Measurements from ENCODE around the gene CRACDL. TPM values are rescaled to one million over a fixed set of nuclear protein-coding genes. Genes with fewer than 3 reads are reported as not detected.

The CRACDL gene
- total and polyA plus RNA-seq, 2 of the 13 experiments (the other 11 are each of a cell fraction or from before 2014, with no cell fraction given) = 0.15 to 0.26 TPM

DNA sequence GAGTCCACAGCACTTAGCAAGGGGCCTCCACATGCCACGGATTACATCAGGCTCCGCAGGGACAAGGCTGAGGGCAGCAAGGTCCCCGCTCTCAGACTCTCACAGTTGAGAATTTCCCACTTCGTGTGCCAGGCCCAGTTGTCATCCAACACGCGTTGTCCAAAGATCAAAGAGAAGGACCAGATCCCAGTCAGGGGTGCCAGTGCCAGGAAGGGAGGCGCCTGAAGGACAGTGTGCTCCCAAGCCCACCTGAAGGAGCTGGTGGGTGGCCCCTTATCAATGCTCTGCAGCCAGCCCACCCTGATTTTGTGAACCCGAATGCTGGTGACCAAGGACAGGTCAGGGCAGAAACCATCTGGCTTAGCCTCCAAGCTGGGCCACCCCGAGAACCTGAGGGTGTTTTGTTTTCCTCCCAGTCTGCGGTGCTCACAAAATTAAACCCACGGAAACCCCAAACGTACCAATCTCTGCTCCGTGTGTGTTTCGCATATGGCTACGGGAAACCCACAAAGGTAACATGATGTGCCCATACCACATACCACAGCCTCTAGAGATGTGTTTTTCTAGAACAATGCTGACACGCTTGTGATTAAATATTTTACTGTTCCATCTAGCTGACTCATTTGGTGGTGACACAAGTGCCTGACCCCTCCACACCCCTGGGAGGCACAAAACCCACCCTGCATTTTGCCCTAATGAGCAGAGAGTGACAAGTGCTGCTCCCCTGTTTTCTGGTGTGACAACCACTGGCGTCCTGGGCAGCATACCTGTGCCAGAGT lies 24.5 kb downstream of the CRACDL start (continued):
- TF ChIP-seq RBAK (CRISPR knock-in tag; IDR thresholded peaks at IDR 0.05) = no peak
- no peak for TF ChIP-seq ZNF562 (CRISPR knock-in tag; IDR thresholded peaks at IDR 0.05; ENCODE audit: borderline replicate concordance)
- TF ChIP-seq, protein P1, sequence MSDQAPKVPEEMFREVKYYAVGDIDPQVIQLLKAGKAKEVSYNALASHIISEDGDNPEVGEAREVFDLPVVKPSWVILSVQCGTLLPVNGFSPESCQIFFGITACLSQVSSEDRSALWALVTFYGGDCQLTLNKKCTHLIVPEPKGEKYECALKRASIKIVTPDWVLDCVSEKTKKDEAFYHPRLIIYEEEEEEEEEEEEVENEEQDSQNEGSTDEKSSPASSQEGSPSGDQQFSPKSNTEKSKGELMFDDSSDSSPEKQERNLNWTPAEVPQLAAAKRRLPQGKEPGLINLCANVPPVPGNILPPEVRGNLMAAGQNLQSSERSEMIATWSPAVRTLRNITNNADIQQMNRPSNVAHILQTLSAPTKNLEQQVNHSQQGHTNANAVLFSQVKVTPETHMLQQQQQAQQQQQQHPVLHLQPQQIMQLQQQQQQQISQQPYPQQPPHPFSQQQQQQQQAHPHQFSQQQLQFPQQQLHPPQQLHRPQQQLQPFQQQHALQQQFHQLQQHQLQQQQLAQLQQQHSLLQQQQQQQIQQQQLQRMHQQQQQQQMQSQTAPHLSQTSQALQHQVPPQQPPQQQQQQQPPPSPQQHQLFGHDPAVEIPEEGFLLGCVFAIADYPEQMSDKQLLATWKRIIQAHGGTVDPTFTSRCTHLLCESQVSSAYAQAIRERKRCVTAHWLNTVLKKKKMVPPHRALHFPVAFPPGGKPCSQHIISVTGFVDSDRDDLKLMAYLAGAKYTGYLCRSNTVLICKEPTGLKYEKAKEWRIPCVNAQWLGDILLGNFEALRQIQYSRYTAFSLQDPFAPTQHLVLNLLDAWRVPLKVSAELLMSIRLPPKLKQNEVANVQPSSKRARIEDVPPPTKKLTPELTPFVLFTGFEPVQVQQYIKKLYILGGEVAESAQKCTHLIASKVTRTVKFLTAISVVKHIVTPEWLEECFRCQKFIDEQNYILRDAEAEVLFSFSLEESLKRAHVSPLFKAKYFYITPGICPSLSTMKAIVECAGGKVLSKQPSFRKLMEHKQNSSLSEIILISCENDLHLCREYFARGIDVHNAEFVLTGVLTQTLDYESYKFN (CRISPR knock-in tag; conservative IDR thresholded peaks at IDR 0.05) = peak; percentile 77

DNA sequence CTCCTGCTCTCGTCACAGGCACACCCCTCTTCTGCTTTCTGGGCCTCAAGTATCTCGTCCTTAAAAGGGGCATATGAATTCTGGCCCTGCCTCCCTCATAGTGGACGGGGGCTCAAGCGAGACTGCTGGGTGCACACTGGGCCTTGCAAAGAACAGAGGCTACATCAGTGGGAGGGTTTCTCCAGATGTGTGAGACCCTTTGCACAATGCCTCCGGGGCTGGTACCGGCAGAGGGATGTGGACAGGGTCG lies 25.0 kb downstream of the CRACDL start:
- intact Hi-C loops (cut with micrococcal nuclease; ENCODE audit: unreplicated experiment) (no loop called here), in situ Hi-C loops (cut with HindIII; ENCODE audit: extremely low pct_ligation_motif_present, low pct_unique_long_range_greater_than_20kb) (no loop called here)
- peak; percentile 78 for FAIRE-seq
- Histone ChIP-seq H2AFZ (ENCODE audit: low read length) (no peak overlapping the region), H3K27me3 (ENCODE audit: control insufficient read depth in 1 of 2, insufficient read depth in 2 of 2, low read length in 2 of 2) (peaks cover 4 to 55% of the 10 kb centered on the region in 2 experiments; a peak in 4 of 5 replicates), H3K4me1 (ENCODE audit: insufficient read depth, low read length) (peaks cover 46% of the 10 kb centered on the region), H3K4me2 (ENCODE audit: low read depth, low read length) (peak overlapping the region; percentile 54), H3K9ac (ENCODE audit: insufficient read depth, low read depth, low read length) (no peak overlapping the region), H4K20me1 (ENCODE audit: insufficient read depth, low read length) (no peaks in the 10 kb centered on the region), H3K9me3 (ENCODE audit: low read length) (no peaks in the 10 kb centered on the region), H3K4me3 (replicated peaks in 1 of 3; ENCODE audit: insufficient read depth in 1 of 3, low read depth in 2 of 3, low read length in 3 of 3) (peak overlapping the region in 1 of 3 experiments; percentile 39; a peak in 1 of 6 replicates), H3K27ac (ENCODE audit: extremely low read length, insufficient read depth, low read length) (no peak overlapping the region), H3K36me3 (replicated peaks in 1 of 2; ENCODE audit: control insufficient read depth in 1 of 2, insufficient read depth in 2 of 2, low read length in 2 of 2) (no peaks in the 10 kb centered on the region), H3K79me2 (ENCODE audit: insufficient read depth, low read length) (no peaks in the 10 kb centered on the region)
- no peak for DNase-seq (ENCODE audit: low spot score)
- BruUV-seq (replicated peaks) = no TSS peak
- 16% methylated on average over 7 of the region's 7 CpGs for WGBS (ENCODE audit: low lambda C conversion rate)
- ChIA-PET CTCF (ENCODE audit: low intra/inter-chr PET ratio, low total read pairs) (no interaction called here), POLR2A (no interaction called here)
- ATAC-seq = no peak
- TF ChIP-seq ZNF367 (CRISPR knock-in tag; IDR thresholded peaks at IDR 0.05; ENCODE audit: borderline replicate concordance) (no peak), ZNF224 (CRISPR knock-in tag; IDR thresholded peaks at IDR 0.05) (0 out of 2 replicates have a peak, but pooled peaks have one; percentile 62), CEBPG (CRISPR knock-in tag; IDR thresholded peaks at IDR 0.05) (no peak), ZNF253 (CRISPR knock-in tag; IDR thresholded peaks at IDR 0.05; ENCODE audit: borderline replicate concordance) (peak; percentile 51; the same call in 1 of the 2 replicates)
- TF ChIP-seq, protein P2, sequence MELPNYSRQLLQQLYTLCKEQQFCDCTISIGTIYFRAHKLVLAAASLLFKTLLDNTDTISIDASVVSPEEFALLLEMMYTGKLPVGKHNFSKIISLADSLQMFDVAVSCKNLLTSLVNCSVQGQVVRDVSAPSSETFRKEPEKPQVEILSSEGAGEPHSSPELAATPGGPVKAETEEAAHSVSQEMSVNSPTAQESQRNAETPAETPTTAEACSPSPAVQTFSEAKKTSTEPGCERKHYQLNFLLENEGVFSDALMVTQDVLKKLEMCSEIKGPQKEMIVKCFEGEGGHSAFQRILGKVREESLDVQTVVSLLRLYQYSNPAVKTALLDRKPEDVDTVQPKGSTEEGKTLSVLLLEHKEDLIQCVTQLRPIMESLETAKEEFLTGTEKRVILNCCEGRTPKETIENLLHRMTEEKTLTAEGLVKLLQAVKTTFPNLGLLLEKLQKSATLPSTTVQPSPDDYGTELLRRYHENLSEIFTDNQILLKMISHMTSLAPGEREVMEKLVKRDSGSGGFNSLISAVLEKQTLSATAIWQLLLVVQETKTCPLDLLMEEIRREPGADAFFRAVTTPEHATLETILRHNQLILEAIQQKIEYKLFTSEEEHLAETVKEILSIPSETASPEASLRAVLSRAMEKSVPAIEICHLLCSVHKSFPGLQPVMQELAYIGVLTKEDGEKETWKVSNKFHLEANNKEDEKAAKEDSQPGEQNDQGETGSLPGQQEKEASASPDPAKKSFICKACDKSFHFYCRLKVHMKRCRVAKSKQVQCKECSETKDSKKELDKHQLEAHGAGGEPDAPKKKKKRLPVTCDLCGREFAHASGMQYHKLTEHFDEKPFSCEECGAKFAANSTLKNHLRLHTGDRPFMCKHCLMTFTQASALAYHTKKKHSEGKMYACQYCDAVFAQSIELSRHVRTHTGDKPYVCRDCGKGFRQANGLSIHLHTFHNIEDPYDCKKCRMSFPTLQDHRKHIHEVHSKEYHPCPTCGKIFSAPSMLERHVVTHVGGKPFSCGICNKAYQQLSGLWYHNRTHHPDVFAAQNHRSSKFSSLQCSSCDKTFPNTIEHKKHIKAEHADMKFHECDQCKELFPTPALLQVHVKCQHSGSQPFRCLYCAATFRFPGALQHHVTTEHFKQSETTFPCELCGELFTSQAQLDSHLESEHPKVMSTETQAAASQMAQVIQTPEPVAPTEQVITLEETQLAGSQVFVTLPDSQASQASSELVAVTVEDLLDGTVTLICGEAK (IDR thresholded peaks at IDR 0.05) = no peak
- TF ChIP-seq, protein P2 (CRISPR knock-in tag; IDR thresholded peaks at IDR 0.05) = 0 out of 2 replicates have a peak, but pooled peaks have one; percentile 33
- TF ChIP-seq, protein P3, sequence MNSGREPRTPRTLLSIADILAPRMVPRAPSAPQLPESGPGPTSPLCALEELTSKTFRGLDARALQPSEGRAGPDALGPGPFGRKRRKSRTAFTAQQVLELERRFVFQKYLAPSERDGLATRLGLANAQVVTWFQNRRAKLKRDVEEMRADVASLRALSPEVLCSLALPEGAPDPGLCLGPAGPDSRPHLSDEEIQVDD (CRISPR knock-in tag; IDR thresholded peaks at IDR 0.05; ENCODE audit: borderline replicate concordance) = no peak
